Measurements from ENCODE around the gene C4A. TPM values are rescaled to one million over a fixed set of nuclear protein-coding genes. Genes with fewer than 3 reads are reported as not detected.

C4A gene
- total and polyA plus RNA-seq, 2 of the 4 experiments (the other 2 are of a cell fraction) = 0.90 to 3.8 TPM

DNA sequence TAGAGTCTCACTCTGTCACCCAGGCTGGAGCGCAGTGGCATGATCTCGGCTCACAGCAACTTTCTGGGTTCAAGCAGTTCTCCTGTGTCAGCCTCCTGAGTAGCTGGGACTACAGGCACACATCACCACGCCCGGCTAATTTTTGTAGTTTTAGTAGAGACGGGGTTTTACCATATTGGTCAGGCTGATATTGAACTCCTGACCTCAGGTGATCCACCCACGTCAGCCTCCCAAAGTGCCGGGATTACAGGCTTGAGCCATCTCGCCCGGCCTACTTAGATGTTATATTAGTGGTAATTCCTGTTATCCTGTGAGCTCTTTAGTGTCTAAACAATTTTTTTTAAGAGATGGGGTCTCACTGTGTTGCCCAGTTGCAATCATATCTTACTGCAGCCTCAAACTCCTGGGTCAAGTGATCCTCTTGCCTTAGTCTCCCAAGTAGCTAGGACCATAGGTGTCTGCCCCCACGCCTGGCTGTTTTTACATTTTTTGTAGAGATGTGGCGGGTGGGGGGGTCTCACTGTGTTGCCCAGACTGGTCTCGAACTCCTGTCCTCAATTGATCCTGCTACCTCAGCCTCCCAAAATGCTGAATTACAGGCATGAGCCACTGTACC lies 3.9 kb upstream of the C4A start:
- Histone ChIP-seq H3K9ac (ENCODE audit: low read depth, low read length) (no peak overlapping the region), H3K23ac (ENCODE audit: low read depth, low read length) (no peak overlapping the region), H3K4me2 (ENCODE audit: low read depth, low read length) (no peak overlapping the region), H3K79me1 (ENCODE audit: low read depth in 1 of 2, low read length in 2 of 2) (peaks cover 14 to 28% of the 10 kb centered on the region in 2 experiments), H4K8ac (ENCODE audit: low read depth in 2 of 2, low read length in 2 of 2) (no peak overlapping the region), H2BK120ac (ENCODE audit: low read depth, low read length) (no peak overlapping the region), H2AFZ (replicated peaks; ENCODE audit: low read length, poor library complexity) (no peak overlapping the region), H3K9me1 (ENCODE audit: insufficient read depth, low read length) (peaks cover 2% of the 10 kb centered on the region; the same call in 1 of the 2 replicates), H3K18ac (ENCODE audit: low read depth, low read length) (no peak overlapping the region), H3K4me1 (ENCODE audit: control insufficient read depth, insufficient read depth, low read length) (0 out of 2 replicates have a peak, but pooled peaks cover 2% of the 10 kb centered on the region), H3K36me3 (ENCODE audit: control insufficient read depth, insufficient read depth, low read length) (peaks cover 10% of the 10 kb centered on the region; the same call in 1 of the 2 replicates), H3K27ac (ENCODE audit: insufficient read depth, low read length) (no peak overlapping the region), H2AK9ac (replicated peaks; ENCODE audit: low read depth, low read length, poor library complexity) (no peak overlapping the region), H4K5ac (ENCODE audit: low read depth, low read length) (no peak overlapping the region), H3K56ac (ENCODE audit: extremely low read depth, insufficient read depth, low read length) (no peak overlapping the region), H3K27me3 (ENCODE audit: control insufficient read depth, insufficient read depth, low read length) (no peaks in the 10 kb centered on the region), H2AK5ac (ENCODE audit: low read depth, low read length) (no peak overlapping the region), H2BK15ac (ENCODE audit: low read depth, low read length) (no peak overlapping the region), H2BK5ac (ENCODE audit: low read depth, low read length, poor library complexity, severe bottlenecking) (no peak overlapping the region), H4K91ac (ENCODE audit: insufficient read depth, low read depth, low read length) (no peak overlapping the region), H3K14ac (replicated peaks; ENCODE audit: low read depth, low read length) (no peak overlapping the region), H2BK20ac (ENCODE audit: low read depth, low read length) (no peak overlapping the region), H3K9me3 (ENCODE audit: control insufficient read depth, insufficient read depth, low read length) (no peaks in the 10 kb centered on the region), H3K4ac (ENCODE audit: low read depth, low read length) (no peak overlapping the region), H4K20me1 (ENCODE audit: insufficient read depth, low read length) (no peaks in the 10 kb centered on the region; the same call in 1 of the 2 replicates), H3K4me3 (ENCODE audit: insufficient read depth, low read depth, low read length) (no peak overlapping the region)
- ATAC-seq (ENCODE audit: low read depth) (no peak), DNase-seq (no peak)
- BruUV-seq (replicated peaks) = no TSS peak
- in situ Hi-C loops (cut with MboI; ENCODE audit: low sequenced_read_pairs) (loop anchor here (10.0 kb wide), 2 partner anchors 137 to 197 kb away; partner anchors contain the start of genes AGPAT1 and RNF5), dilution Hi-C loops (cut with HindIII; ENCODE audit: low sequenced_read_pairs, unreplicated experiment) (no loop called here), intact Hi-C loops (cut with micrococcal nuclease) (no loop called here)
- POLR2A ChIA-PET (ENCODE audit: unreplicated experiment) = no interaction called here
- WGBS, 2 experiments (ENCODE audit: extremely low coverage in 2 of 2, insufficient read length in 1 of 2) = 80% methylated on average over 1 of the region's 12 CpGs; no CpG with 5 or more reads in 1 of the 2 experiments
- CTCF ChIA-PET = no interaction called here
- TF ChIP-seq USF2 (IDR thresholded peaks at IDR 0.05; ENCODE audit: low read depth, low read length) (no peak), MAZ (IDR thresholded peaks at IDR 0.05; ENCODE audit: borderline replicate concordance, low read depth, low read length) (no peak), ELK1 (IDR thresholded peaks at IDR 0.05; ENCODE audit: borderline replicate concordance, low read depth, low read length) (no peak)
